Measurements from ENCODE around the gene ULK4. TPM values are rescaled to one million over a fixed set of nuclear protein-coding genes. Genes with fewer than 3 reads are reported as not detected.

ULK4 gene
- total and polyA plus RNA-seq, 2 of the 4 experiments (the other 2 are of a cell fraction), result 2.7 to 5.0 TPM

DNA sequence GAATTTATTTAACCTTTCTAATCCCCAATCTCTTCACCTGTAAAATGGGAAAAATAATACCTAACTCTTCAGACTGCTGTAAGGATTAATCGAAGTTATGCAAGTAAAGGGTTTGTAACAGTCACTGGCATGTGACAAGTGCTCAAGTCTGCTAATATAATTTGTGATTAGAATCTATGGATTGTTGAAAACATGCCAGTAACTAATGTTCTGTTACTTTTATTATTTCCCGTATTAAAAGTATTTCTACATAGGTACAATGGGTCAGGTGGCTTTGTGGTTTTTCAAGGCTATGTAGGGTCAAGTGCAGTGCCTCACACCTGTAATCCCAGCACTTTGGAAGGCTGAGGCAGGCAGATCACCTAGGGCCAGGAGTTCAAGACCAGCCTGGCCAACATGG, 29.4 kb downstream of the ULK4 start:
- Histone ChIP-seq H3K9ac (ENCODE audit: low read depth, low read length) (no peak overlapping the region), H3K9me1 (ENCODE audit: insufficient read depth, low read length) (no peaks in the 10 kb centered on the region), H3K14ac (replicated peaks; ENCODE audit: low read depth, low read length) (no peak overlapping the region), H3K56ac (ENCODE audit: extremely low read depth, insufficient read depth, low read length) (no peak overlapping the region), H2BK120ac (ENCODE audit: low read depth, low read length) (no peak overlapping the region), H4K20me1 (ENCODE audit: insufficient read depth, low read length) (no peaks in the 10 kb centered on the region; the same call in 1 of the 2 replicates), H2BK20ac (ENCODE audit: low read depth, low read length) (no peak overlapping the region), H3K4ac (ENCODE audit: low read depth, low read length) (no peak overlapping the region), H3K27me3 (ENCODE audit: control insufficient read depth, insufficient read depth, low read length) (no peaks in the 10 kb centered on the region), H3K4me3 (ENCODE audit: insufficient read depth, low read depth, low read length) (no peak overlapping the region), H2AK5ac (ENCODE audit: low read depth, low read length) (no peak overlapping the region), H4K5ac (ENCODE audit: low read depth, low read length) (no peak overlapping the region), H2AFZ (replicated peaks; ENCODE audit: low read length, poor library complexity) (no peak overlapping the region), H4K8ac (ENCODE audit: low read depth in 2 of 2, low read length in 2 of 2) (no peak overlapping the region), H2BK5ac (ENCODE audit: low read depth, low read length, poor library complexity, severe bottlenecking) (no peak overlapping the region), H3K18ac (ENCODE audit: low read depth, low read length) (no peak overlapping the region), H2AK9ac (replicated peaks; ENCODE audit: low read depth, low read length, poor library complexity) (no peak overlapping the region), H2BK15ac (ENCODE audit: low read depth, low read length) (no peak overlapping the region), H3K79me1 (ENCODE audit: low read depth in 1 of 2, low read length in 2 of 2) (no peaks in the 10 kb centered on the region), H3K9me3 (ENCODE audit: control insufficient read depth, insufficient read depth, low read length) (no peaks in the 10 kb centered on the region), H3K4me1 (ENCODE audit: control insufficient read depth, insufficient read depth, low read length) (no peaks in the 10 kb centered on the region; the same call in 1 of the 2 replicates), H3K27ac (ENCODE audit: insufficient read depth, low read length) (no peak overlapping the region), H3K23ac (ENCODE audit: low read depth, low read length) (no peak overlapping the region), H4K91ac (ENCODE audit: insufficient read depth, low read depth, low read length) (no peak overlapping the region), H3K36me3 (ENCODE audit: control insufficient read depth, insufficient read depth, low read length) (no peaks in the 10 kb centered on the region), H3K4me2 (ENCODE audit: low read depth, low read length) (no peak overlapping the region)
- CTCF ChIA-PET, result interaction anchor here (1.3 to 1.4 kb wide), 2 partner anchors 11 to 18 kb away, joined by 3 read pairs; no protein-coding TSS in a partner anchor
- POLR2A ChIA-PET (ENCODE audit: unreplicated experiment), result no interaction called here
- TF ChIP-seq SMC3 (IDR thresholded peaks at IDR 0.05; ENCODE audit: low read depth, low read length) (no peak), CEBPB (IDR thresholded peaks at IDR 0.05; ENCODE audit: low read depth, low read length) (no peak), POLR2A (IDR thresholded peaks at IDR 0.05; ENCODE audit: low read depth, low read length) (no peak), NFE2L2 (IDR thresholded peaks at IDR 0.05; ENCODE audit: low read depth, low read length) (no peak), MAFK (IDR thresholded peaks at IDR 0.05; ENCODE audit: low read depth, low read length) (no peak), CHD1 (IDR thresholded peaks at IDR 0.05; ENCODE audit: low read depth, low read length) (no peak), RCOR1 (IDR thresholded peaks at IDR 0.05; ENCODE audit: insufficient replicate concordance, low read length) (no peak), FOS (IDR thresholded peaks at IDR 0.05; ENCODE audit: low read depth, low read length) (no peak), RFX5 (IDR thresholded peaks at IDR 0.05; ENCODE audit: low read depth, low read length) (no peak), MXI1 (IDR thresholded peaks at IDR 0.05; ENCODE audit: borderline replicate concordance, low read depth, low read length) (no peak), MAZ (IDR thresholded peaks at IDR 0.05; ENCODE audit: borderline replicate concordance, low read depth, low read length) (no peak), RAD21 (IDR thresholded peaks at IDR 0.05; ENCODE audit: low read length) (no peak), BHLHE40 (IDR thresholded peaks at IDR 0.05; ENCODE audit: low read depth, low read length) (no peak)
- TF ChIP-seq, protein P1, sequence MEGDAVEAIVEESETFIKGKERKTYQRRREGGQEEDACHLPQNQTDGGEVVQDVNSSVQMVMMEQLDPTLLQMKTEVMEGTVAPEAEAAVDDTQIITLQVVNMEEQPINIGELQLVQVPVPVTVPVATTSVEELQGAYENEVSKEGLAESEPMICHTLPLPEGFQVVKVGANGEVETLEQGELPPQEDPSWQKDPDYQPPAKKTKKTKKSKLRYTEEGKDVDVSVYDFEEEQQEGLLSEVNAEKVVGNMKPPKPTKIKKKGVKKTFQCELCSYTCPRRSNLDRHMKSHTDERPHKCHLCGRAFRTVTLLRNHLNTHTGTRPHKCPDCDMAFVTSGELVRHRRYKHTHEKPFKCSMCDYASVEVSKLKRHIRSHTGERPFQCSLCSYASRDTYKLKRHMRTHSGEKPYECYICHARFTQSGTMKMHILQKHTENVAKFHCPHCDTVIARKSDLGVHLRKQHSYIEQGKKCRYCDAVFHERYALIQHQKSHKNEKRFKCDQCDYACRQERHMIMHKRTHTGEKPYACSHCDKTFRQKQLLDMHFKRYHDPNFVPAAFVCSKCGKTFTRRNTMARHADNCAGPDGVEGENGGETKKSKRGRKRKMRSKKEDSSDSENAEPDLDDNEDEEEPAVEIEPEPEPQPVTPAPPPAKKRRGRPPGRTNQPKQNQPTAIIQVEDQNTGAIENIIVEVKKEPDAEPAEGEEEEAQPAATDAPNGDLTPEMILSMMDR (conservative IDR thresholded peaks at IDR 0.05; ENCODE audit: low read depth, low read length), result no peak
- TF ChIP-seq, protein P2, sequence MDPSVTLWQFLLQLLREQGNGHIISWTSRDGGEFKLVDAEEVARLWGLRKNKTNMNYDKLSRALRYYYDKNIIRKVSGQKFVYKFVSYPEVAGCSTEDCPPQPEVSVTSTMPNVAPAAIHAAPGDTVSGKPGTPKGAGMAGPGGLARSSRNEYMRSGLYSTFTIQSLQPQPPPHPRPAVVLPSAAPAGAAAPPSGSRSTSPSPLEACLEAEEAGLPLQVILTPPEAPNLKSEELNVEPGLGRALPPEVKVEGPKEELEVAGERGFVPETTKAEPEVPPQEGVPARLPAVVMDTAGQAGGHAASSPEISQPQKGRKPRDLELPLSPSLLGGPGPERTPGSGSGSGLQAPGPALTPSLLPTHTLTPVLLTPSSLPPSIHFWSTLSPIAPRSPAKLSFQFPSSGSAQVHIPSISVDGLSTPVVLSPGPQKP (IDR thresholded peaks at IDR 0.05; ENCODE audit: borderline replicate concordance, low read depth, low read length), result no peak
- TF ChIP-seq, protein P3, sequence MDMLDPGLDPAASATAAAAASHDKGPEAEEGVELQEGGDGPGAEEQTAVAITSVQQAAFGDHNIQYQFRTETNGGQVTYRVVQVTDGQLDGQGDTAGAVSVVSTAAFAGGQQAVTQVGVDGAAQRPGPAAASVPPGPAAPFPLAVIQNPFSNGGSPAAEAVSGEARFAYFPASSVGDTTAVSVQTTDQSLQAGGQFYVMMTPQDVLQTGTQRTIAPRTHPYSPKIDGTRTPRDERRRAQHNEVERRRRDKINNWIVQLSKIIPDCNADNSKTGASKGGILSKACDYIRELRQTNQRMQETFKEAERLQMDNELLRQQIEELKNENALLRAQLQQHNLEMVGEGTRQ (IDR thresholded peaks at IDR 0.05; ENCODE audit: low read depth, low read length), result no peak
- dilution Hi-C loops (cut with HindIII; ENCODE audit: low sequenced_read_pairs, unreplicated experiment), result no loop called here
- DNase-seq (no peak), ATAC-seq (ENCODE audit: low read depth) (no peak)
- no TSS peak for BruUV-seq (replicated peaks)
- in situ Hi-C loops (cut with MboI; ENCODE audit: low sequenced_read_pairs), result no loop called here
- intact Hi-C loops (cut with micrococcal nuclease), result no loop called here
- WGBS, 2 experiments (ENCODE audit: extremely low coverage in 2 of 2, insufficient read length in 1 of 2), result no CpG with 5 or more reads among the region's 2 CpGs
